ENCODE results near the gene PLEK2. TPM values are rescaled to one million over a fixed set of nuclear protein-coding genes. Genes with fewer than 3 reads are reported as not detected.

The PLEK2 gene
- total and polyA plus RNA-seq, 2 donors (not counting 1 experiment from before 2014, with no cell fraction given) = 0.17 to 1.1 TPM

DNA sequence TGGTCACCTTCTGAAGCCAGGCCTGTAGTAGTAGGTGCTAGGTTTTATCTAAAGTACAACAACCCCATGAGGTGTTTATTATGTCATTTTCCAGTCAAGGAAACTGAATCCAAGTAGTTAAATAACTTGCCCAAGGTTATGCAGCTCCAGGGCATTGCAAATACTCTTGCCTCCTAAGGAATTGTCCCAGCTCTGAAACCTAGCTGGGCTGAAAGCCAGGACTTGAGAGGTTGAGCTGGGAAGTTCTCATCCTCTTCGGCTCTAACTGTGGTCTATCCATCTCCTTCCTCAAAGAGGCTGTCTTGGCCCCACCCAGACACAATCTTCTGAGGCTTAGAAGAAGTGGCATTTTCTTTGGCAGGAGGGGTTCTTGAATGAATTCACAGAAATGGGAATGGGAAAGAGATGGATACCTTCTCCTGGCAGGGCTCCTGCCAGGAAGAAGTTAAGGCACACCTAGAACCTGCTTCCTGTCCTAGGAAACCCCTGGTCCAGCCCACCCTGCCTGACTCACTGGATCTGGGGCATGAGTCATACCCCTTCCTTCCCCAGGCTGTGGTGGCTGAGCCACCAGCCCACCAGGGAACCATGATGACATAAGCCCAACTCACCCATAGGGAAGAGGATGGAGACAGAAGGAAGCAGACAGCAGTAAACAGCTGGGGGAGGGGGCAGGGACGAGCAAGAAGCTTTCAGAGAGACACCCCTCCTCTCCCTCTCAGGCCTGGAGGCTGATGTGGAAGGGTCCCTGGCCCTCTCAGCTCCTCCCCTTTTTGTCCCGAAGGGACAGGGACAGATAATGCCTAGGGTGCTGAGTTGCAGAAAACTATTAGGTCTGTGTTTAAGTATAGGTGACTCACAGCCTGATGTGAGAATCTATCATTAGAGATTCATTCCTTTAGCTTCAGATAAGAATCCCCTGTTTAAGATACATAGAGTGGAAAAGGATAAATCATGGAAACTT is 2.1 kb upstream of the PLEK2 start:
- DNase-seq (ENCODE audit: low read depth in 2 of 2) = peak; percentile 34 to 85
- Histone ChIP-seq H2AFZ (ENCODE audit: low read length) (peak overlapping the region; percentile 57), H3K9me3 (ENCODE audit: control insufficient read depth, insufficient read depth, low read depth, low read length) (no peaks in the 10 kb centered on the region), H3K79me2 (ENCODE audit: control insufficient read depth, insufficient read depth, low read length) (no peaks in the 10 kb centered on the region), H3K4me1 (ENCODE audit: control insufficient read depth, extremely low read depth, insufficient read depth, low read length) (peaks cover 6% of the 10 kb centered on the region), H3K9ac (ENCODE audit: insufficient read depth, low read length) (no peak overlapping the region), H3K36me3 (ENCODE audit: control insufficient read depth, insufficient read depth, low read length) (no peaks in the 10 kb centered on the region), H3K4me2 (ENCODE audit: extremely low read depth, insufficient read depth, low read length) (peak overlapping the region; percentile 66), H3K4me3 (replicated peaks in 1 of 4; ENCODE audit: control extremely low read depth in 1 of 4, insufficient read depth in 1 of 4, low read depth in 3 of 4, low read length in 4 of 4) (no peak overlapping the region), H3K27ac (ENCODE audit: insufficient read depth, low read length) (no peak overlapping the region), H4K20me1 (ENCODE audit: control insufficient read depth, extremely low read depth, insufficient read depth, low read length) (no peaks in the 10 kb centered on the region), H3K27me3 (ENCODE audit: control insufficient read depth, insufficient read depth, low read length) (no peaks in the 10 kb centered on the region)
- no peak for TF ChIP-seq EZH2 (IDR thresholded peaks at IDR 0.05; ENCODE audit: low read length, missing control alignments)
- TF ChIP-seq, protein P1, sequence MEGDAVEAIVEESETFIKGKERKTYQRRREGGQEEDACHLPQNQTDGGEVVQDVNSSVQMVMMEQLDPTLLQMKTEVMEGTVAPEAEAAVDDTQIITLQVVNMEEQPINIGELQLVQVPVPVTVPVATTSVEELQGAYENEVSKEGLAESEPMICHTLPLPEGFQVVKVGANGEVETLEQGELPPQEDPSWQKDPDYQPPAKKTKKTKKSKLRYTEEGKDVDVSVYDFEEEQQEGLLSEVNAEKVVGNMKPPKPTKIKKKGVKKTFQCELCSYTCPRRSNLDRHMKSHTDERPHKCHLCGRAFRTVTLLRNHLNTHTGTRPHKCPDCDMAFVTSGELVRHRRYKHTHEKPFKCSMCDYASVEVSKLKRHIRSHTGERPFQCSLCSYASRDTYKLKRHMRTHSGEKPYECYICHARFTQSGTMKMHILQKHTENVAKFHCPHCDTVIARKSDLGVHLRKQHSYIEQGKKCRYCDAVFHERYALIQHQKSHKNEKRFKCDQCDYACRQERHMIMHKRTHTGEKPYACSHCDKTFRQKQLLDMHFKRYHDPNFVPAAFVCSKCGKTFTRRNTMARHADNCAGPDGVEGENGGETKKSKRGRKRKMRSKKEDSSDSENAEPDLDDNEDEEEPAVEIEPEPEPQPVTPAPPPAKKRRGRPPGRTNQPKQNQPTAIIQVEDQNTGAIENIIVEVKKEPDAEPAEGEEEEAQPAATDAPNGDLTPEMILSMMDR (conservative IDR thresholded peaks at IDR 0.05 in 1 of 2, IDR thresholded peaks at IDR 0.05 in 1 of 2; ENCODE audit: low read depth in 1 of 2, low read length in 2 of 2) = no peak

- H3K4me1 ChIP-seq (ENCODE audit: control insufficient read depth, extremely low read depth, insufficient read depth, low read length) = peaks cover 6% of the 10 kb centered on the region
- no peaks in the 10 kb centered on the region for H3K79me2 ChIP-seq (ENCODE audit: control insufficient read depth, insufficient read depth, low read length)
- H3K9me3 ChIP-seq (ENCODE audit: control insufficient read depth, insufficient read depth, low read depth, low read length) = no peaks in the 10 kb centered on the region
- TF ChIP-seq, protein P1 (conservative IDR thresholded peaks at IDR 0.05 in 1 of 2, IDR thresholded peaks at IDR 0.05 in 1 of 2; ENCODE audit: low read depth in 1 of 2, low read length in 2 of 2) = no peak
- no peak for TF ChIP-seq EZH2 (IDR thresholded peaks at IDR 0.05; ENCODE audit: low read length, missing control alignments)
- H3K27me3 ChIP-seq (ENCODE audit: control insufficient read depth, insufficient read depth, low read length) = no peaks in the 10 kb centered on the region
- H2AFZ ChIP-seq (ENCODE audit: low read length) = peak overlapping the region; percentile 73
- no peak overlapping the region for H3K27ac ChIP-seq (ENCODE audit: insufficient read depth, low read length)
- no peak for DNase-seq (ENCODE audit: low read depth in 2 of 2)
- peak overlapping the region; percentile 77 for H3K4me2 ChIP-seq (ENCODE audit: extremely low read depth, insufficient read depth, low read length)
- H3K4me3 ChIP-seq (replicated peaks in 1 of 4; ENCODE audit: control extremely low read depth in 1 of 4, insufficient read depth in 1 of 4, low read depth in 3 of 4, low read length in 4 of 4) = peak overlapping the region in 3 of 4 experiments; percentile 18 to 50 (median 24)
- no peaks in the 10 kb centered on the region for H4K20me1 ChIP-seq (ENCODE audit: control insufficient read depth, extremely low read depth, insufficient read depth, low read length)
- H3K9ac ChIP-seq (ENCODE audit: insufficient read depth, low read length) = no peak overlapping the region
- H3K36me3 ChIP-seq (ENCODE audit: control insufficient read depth, insufficient read depth, low read length) = no peaks in the 10 kb centered on the region
These were observed 595 bp downstream of the PLEK2 start for GRCh38 chr14:67411370-67411769.

DNA sequence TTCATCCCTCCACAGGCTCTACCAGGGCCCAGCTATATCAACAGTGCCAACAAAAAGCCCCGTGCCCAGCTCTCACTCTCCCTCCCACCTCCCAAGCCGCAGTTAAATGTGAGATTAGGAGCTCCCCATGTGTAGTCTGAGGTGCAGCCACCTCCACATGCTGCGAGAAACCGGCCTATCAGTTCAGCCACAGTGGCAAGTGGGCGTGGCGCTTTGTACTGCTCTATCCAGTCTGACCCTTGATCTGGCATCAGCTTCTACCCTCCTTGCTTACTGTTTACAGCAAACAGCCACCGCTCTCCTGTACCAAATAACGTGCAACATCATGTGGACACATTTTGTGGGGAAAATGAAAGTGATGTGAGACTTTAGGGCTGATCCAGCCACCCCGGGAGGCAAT is 1.7 kb downstream of the PLEK2 start:
- H3K9ac ChIP-seq (ENCODE audit: insufficient read depth, low read length) = no peak overlapping the region
- H3K4me2 ChIP-seq (ENCODE audit: extremely low read depth, insufficient read depth, low read length) = no peak overlapping the region
- H3K79me2 ChIP-seq (ENCODE audit: control insufficient read depth, insufficient read depth, low read length) = no peaks in the 10 kb centered on the region
- H4K20me1 ChIP-seq (ENCODE audit: control insufficient read depth, extremely low read depth, insufficient read depth, low read length) = no peaks in the 10 kb centered on the region
- no peak overlapping the region for H3K4me3 ChIP-seq (replicated peaks in 1 of 4; ENCODE audit: control extremely low read depth in 1 of 4, insufficient read depth in 1 of 4, low read depth in 3 of 4, low read length in 4 of 4)
- H3K9me3 ChIP-seq (ENCODE audit: control insufficient read depth, insufficient read depth, low read depth, low read length) = no peaks in the 10 kb centered on the region
- no peak overlapping the region for H2AFZ ChIP-seq (ENCODE audit: low read length)
- H3K27me3 ChIP-seq (ENCODE audit: control insufficient read depth, insufficient read depth, low read length) = no peaks in the 10 kb centered on the region
- peaks cover 6% of the 10 kb centered on the region for H3K4me1 ChIP-seq (ENCODE audit: control insufficient read depth, extremely low read depth, insufficient read depth, low read length)
- H3K36me3 ChIP-seq (ENCODE audit: control insufficient read depth, insufficient read depth, low read length) = no peaks in the 10 kb centered on the region
- TF ChIP-seq, protein P1 (conservative IDR thresholded peaks at IDR 0.05 in 1 of 2, IDR thresholded peaks at IDR 0.05 in 1 of 2; ENCODE audit: low read depth in 1 of 2, low read length in 2 of 2) = no peak
- no peak for TF ChIP-seq EZH2 (IDR thresholded peaks at IDR 0.05; ENCODE audit: low read length, missing control alignments)
- no peak for DNase-seq (ENCODE audit: low read depth in 2 of 2)
- H3K27ac ChIP-seq (ENCODE audit: insufficient read depth, low read length) = no peak overlapping the region

Data from fibroblast of lung (primary cell).